Osteoblast (primary cell): Measurements from ENCODE around the gene ATRNL1. TPM values are rescaled to one million over a fixed set of nuclear protein-coding genes. Genes with fewer than 3 reads are reported as not detected.

Source experiments
- DNase-seq: peaks from one replicate; pipeline ENCODE4 v3.0.0; 2011; ENCODE audit warnings: low spot score, mixed read lengths; ENCODE audit not compliant: insufficient read length; ENCODE audit errors: missing footprints
- H2AFZ ChIP-seq: 2 replicates; pipeline ENCODE4 v1.6.0; 2011; ENCODE audit warnings: mild to moderate bottlenecking, low read length
- H3K27ac ChIP-seq: 2 replicates; pipeline ENCODE4 v1.5.1; 2011; ENCODE audit warnings: mild to moderate bottlenecking, low read depth, low read length, moderate library complexity
- H3K27me3 ChIP-seq: 2 replicates; pipeline ENCODE4 v1.6.0; 2012; ENCODE audit warnings: mild to moderate bottlenecking, control low read depth, inconsistent platforms, low read length, moderate library complexity; ENCODE audit not compliant: insufficient read depth
- H3K36me3 ChIP-seq: 2 replicates; pipeline ENCODE4 v1.5.1; 2011; ENCODE audit warnings: mild to moderate bottlenecking, low read length, control low read depth, moderate library complexity; ENCODE audit not compliant: insufficient read depth
- H3K4me1 ChIP-seq: 2 replicates; pipeline ENCODE4 v1.5.1; 2011; ENCODE audit warnings: mild to moderate bottlenecking, low read length, control low read depth, moderate library complexity; ENCODE audit not compliant: insufficient read depth
- H3K4me2 ChIP-seq: 2 replicates; pipeline ENCODE4 v1.6.0; 2011; ENCODE audit warnings: mild to moderate bottlenecking, low read length; ENCODE audit not compliant: insufficient read depth
- H3K4me3 ChIP-seq: fragments of 200-600 bp; sonication (generic); 3 replicates; pipeline ENCODE4 v1.5.1; 2012; ENCODE audit warnings: mild to moderate bottlenecking, low read length, inconsistent platforms; ENCODE audit not compliant: insufficient read depth
- H3K79me2 ChIP-seq: 2 replicates; pipeline ENCODE4 v1.6.0; 2012; ENCODE audit warnings: mild to moderate bottlenecking, low read length, control low read depth, inconsistent platforms; ENCODE audit not compliant: insufficient read depth
- H3K9me3 ChIP-seq: 2 replicates; pipeline ENCODE4 v1.5.1; 2011; ENCODE audit warnings: low read depth, low read length, control low read depth
- H4K20me1 ChIP-seq: 2 replicates; pipeline ENCODE4 v1.6.0; 2012; ENCODE audit warnings: mild to moderate bottlenecking, low read length, control low read depth; ENCODE audit not compliant: insufficient read depth
- total RNA-seq: library from RNA; depleted of rRNA; stranded (reverse); fragments of >200 nt; gene quantifications from 2 replicates; pipeline ENCODE4 v1.2.3, GENCODE V29; 2012
- TF ChIP-seq, protein P1 (sequence below): IDR thresholded peaks from 2 replicates; pipeline ENCODE4 v1.5.1; 2011; ENCODE audit warnings: mild to moderate bottlenecking, low read depth, low read length, moderate library complexity; ENCODE audit errors: extremely low read depth

Gene ATRNL1
- total RNA-seq, 1 donor = 1.4 TPM

- no peaks in the 10 kb centered on the region for H3K36me3 ChIP-seq
- no peak overlapping the region for H2AFZ ChIP-seq
- no peak overlapping the region for H3K27ac ChIP-seq
- no peak for DNase-seq
- H3K79me2 ChIP-seq = no peaks in the 10 kb centered on the region
- H3K4me2 ChIP-seq = no peak overlapping the region
- TF ChIP-seq, protein P1, sequence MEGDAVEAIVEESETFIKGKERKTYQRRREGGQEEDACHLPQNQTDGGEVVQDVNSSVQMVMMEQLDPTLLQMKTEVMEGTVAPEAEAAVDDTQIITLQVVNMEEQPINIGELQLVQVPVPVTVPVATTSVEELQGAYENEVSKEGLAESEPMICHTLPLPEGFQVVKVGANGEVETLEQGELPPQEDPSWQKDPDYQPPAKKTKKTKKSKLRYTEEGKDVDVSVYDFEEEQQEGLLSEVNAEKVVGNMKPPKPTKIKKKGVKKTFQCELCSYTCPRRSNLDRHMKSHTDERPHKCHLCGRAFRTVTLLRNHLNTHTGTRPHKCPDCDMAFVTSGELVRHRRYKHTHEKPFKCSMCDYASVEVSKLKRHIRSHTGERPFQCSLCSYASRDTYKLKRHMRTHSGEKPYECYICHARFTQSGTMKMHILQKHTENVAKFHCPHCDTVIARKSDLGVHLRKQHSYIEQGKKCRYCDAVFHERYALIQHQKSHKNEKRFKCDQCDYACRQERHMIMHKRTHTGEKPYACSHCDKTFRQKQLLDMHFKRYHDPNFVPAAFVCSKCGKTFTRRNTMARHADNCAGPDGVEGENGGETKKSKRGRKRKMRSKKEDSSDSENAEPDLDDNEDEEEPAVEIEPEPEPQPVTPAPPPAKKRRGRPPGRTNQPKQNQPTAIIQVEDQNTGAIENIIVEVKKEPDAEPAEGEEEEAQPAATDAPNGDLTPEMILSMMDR = no peak
- H4K20me1 ChIP-seq = no peaks in the 10 kb centered on the region
- no peak overlapping the region for H3K4me3 ChIP-seq
- no peaks in the 10 kb centered on the region for H3K9me3 ChIP-seq
- no peaks in the 10 kb centered on the region for H3K27me3 ChIP-seq
- H3K4me1 ChIP-seq = peaks cover 3% of the 10 kb centered on the region
Observed at GRCh38 chr10:115046686-115047236, 46.4 kb upstream of the ATRNL1 start.

- no peak overlapping the region for H3K27ac ChIP-seq
- TF ChIP-seq, protein P1 = no peak
Observed at GRCh38 chr10:115047705-115048104, 45.5 kb upstream of the ATRNL1 start.

DNA sequence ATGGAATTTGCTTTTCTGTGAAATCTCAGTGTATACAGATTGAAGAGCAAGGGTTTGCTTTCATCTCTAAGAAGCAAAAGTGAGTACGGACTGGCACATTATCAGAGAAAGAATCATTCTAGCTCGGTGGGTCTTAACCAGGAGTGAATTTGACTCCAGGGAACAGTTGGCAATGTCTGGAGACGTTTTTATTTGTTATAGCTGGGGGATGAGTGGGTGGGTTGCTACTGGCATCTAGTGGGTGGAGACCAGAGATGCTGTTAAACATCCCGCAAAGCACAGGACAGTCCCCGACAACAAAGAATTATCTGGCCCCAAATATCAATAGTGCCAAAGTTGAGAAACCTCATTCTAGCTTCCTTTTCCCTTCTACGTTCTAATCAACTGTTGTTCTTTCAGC, 43.8 kb upstream of the ATRNL1 start:
- Histone ChIP-seq H3K27me3 (no peaks in the 10 kb centered on the region), H2AFZ (no peak overlapping the region), H3K4me1 (peaks cover 3% of the 10 kb centered on the region), H3K36me3 (no peaks in the 10 kb centered on the region), H3K4me3 (no peak overlapping the region), H4K20me1 (no peaks in the 10 kb centered on the region), H3K4me2 (no peak overlapping the region), H3K9me3 (no peaks in the 10 kb centered on the region), H3K79me2 (no peaks in the 10 kb centered on the region), H3K27ac (no peak overlapping the region)
- TF ChIP-seq, protein P1 = no peak
- DNase-seq = no peak

More at GRCh38 chr10:115047705-115048104, 45.5 kb upstream of the ATRNL1 start:
- Histone ChIP-seq H3K9me3 (no peaks in the 10 kb centered on the region), H3K4me1 (peaks cover 3% of the 10 kb centered on the region), H3K27me3 (no peaks in the 10 kb centered on the region), H3K4me3 (no peak overlapping the region), H4K20me1 (no peaks in the 10 kb centered on the region), H3K36me3 (no peaks in the 10 kb centered on the region), H3K4me2 (no peak overlapping the region), H2AFZ (no peak overlapping the region), H3K79me2 (no peaks in the 10 kb centered on the region)
- no peak for DNase-seq

GRCh38 chr10:115049960-115050359, 43.2 kb upstream of the ATRNL1 start:
- DNase-seq = no peak
- Histone ChIP-seq H3K27ac (no peak overlapping the region), H3K79me2 (no peaks in the 10 kb centered on the region)

More at GRCh38 chr10:115049960-115050359, 43.2 kb upstream of the ATRNL1 start:
- Histone ChIP-seq H4K20me1 (no peaks in the 10 kb centered on the region), H3K27me3 (no peaks in the 10 kb centered on the region), H3K4me1 (peaks cover 3% of the 10 kb centered on the region), H3K4me3 (no peak overlapping the region), H2AFZ (no peak overlapping the region), H3K36me3 (no peaks in the 10 kb centered on the region), H3K4me2 (no peak overlapping the region), H3K9me3 (no peaks in the 10 kb centered on the region)
- TF ChIP-seq, protein P1 = no peak
